ENCODE results near the gene VIL1. TPM values are rescaled to one million over a fixed set of nuclear protein-coding genes. Genes with fewer than 3 reads are reported as not detected.

The VIL1 gene
- total RNA-seq, 1 donor from 2014 or later: 305 TPM

- Mint-ChIP-seq H3K4me3 (ENCODE audit: low read depth) (no peak overlapping the region), H3K27ac (no peak overlapping the region), H3K27me3 (no peaks in the 10 kb centered on the region), H3K4me1 (ENCODE audit: low read depth) (peaks cover 7% of the 10 kb centered on the region), H3K36me3 (ENCODE audit: insufficient read depth) (peaks cover 32% of the 10 kb centered on the region), H3K9me3 (ENCODE audit: low read depth) (no peaks in the 10 kb centered on the region)
- no peak for DNase-seq (ENCODE audit: low spot score, unreplicated experiment)
- no peak for TF ChIP-seq CTCF (IDR thresholded peaks at IDR 0.05; ENCODE audit: unreplicated experiment)
Observed at GRCh38 chr2:218447072-218447471, 28.1 kb downstream of the VIL1 start.

- no peaks in the 10 kb centered on the region for H3K9me3 Mint-ChIP-seq (ENCODE audit: low read depth)
- TF ChIP-seq CTCF (IDR thresholded peaks at IDR 0.05; ENCODE audit: unreplicated experiment): no peak
- peaks cover 7% of the 10 kb centered on the region for H3K4me1 Mint-ChIP-seq (ENCODE audit: low read depth)
- H3K27ac Mint-ChIP-seq: peak overlapping the region; percentile 45
- H3K36me3 Mint-ChIP-seq (ENCODE audit: insufficient read depth): peaks cover 23% of the 10 kb centered on the region
- H3K4me3 Mint-ChIP-seq (ENCODE audit: low read depth): no peak overlapping the region
- H3K27me3 Mint-ChIP-seq: no peaks in the 10 kb centered on the region
- DNase-seq (ENCODE audit: low spot score, unreplicated experiment): no peak
Observed at GRCh38 chr2:218448934-218449333, 30.0 kb downstream of the VIL1 start.

GRCh38 chr2:218452079-218452478 lies 33.2 kb downstream of the VIL1 start:
- peaks cover 2% of the 10 kb centered on the region for H3K4me1 Mint-ChIP-seq (ENCODE audit: low read depth)
- H3K27me3 Mint-ChIP-seq: no peaks in the 10 kb centered on the region
- H3K27ac Mint-ChIP-seq: no peak overlapping the region
- H3K9me3 Mint-ChIP-seq (ENCODE audit: low read depth): no peaks in the 10 kb centered on the region
- H3K4me3 Mint-ChIP-seq (ENCODE audit: low read depth): no peak overlapping the region
- peaks cover 26% of the 10 kb centered on the region for H3K36me3 Mint-ChIP-seq (ENCODE audit: insufficient read depth)
- DNase-seq (ENCODE audit: low spot score, unreplicated experiment): no peak
- TF ChIP-seq CTCF (IDR thresholded peaks at IDR 0.05; ENCODE audit: unreplicated experiment): no peak

GRCh38 chr2:218456849-218457248 lies 37.9 kb downstream of the VIL1 start:
- no peak for DNase-seq (ENCODE audit: low spot score, unreplicated experiment)
- Mint-ChIP-seq H3K4me1 (ENCODE audit: low read depth) (no peaks in the 10 kb centered on the region), H3K9me3 (ENCODE audit: low read depth) (no peaks in the 10 kb centered on the region), H3K4me3 (ENCODE audit: low read depth) (no peak overlapping the region), H3K27ac (no peak overlapping the region), H3K36me3 (ENCODE audit: insufficient read depth) (peaks cover 17% of the 10 kb centered on the region), H3K27me3 (no peaks in the 10 kb centered on the region)
- no peak for TF ChIP-seq CTCF (IDR thresholded peaks at IDR 0.05; ENCODE audit: unreplicated experiment)

- no peaks in the 10 kb centered on the region for H3K9me3 Mint-ChIP-seq (ENCODE audit: low read depth)
- no peaks in the 10 kb centered on the region for H3K4me1 Mint-ChIP-seq (ENCODE audit: low read depth)
- H3K27me3 Mint-ChIP-seq: no peaks in the 10 kb centered on the region
- peak overlapping the region; percentile 21 for H3K27ac Mint-ChIP-seq
- TF ChIP-seq CTCF (IDR thresholded peaks at IDR 0.05; ENCODE audit: unreplicated experiment): no peak
- peaks cover 21% of the 10 kb centered on the region for H3K36me3 Mint-ChIP-seq (ENCODE audit: insufficient read depth)
- DNase-seq (ENCODE audit: low spot score, unreplicated experiment): no peak
- H3K4me3 Mint-ChIP-seq (ENCODE audit: low read depth): no peak overlapping the region
Observed at GRCh38 chr2:218458598-218458997, 39.7 kb downstream of the VIL1 start.

Data from progenitor cell of endocrine pancreas (in vitro differentiated cells).